ENCODE results near the gene ATP13A2.

ATP13A2 gene, protein sequence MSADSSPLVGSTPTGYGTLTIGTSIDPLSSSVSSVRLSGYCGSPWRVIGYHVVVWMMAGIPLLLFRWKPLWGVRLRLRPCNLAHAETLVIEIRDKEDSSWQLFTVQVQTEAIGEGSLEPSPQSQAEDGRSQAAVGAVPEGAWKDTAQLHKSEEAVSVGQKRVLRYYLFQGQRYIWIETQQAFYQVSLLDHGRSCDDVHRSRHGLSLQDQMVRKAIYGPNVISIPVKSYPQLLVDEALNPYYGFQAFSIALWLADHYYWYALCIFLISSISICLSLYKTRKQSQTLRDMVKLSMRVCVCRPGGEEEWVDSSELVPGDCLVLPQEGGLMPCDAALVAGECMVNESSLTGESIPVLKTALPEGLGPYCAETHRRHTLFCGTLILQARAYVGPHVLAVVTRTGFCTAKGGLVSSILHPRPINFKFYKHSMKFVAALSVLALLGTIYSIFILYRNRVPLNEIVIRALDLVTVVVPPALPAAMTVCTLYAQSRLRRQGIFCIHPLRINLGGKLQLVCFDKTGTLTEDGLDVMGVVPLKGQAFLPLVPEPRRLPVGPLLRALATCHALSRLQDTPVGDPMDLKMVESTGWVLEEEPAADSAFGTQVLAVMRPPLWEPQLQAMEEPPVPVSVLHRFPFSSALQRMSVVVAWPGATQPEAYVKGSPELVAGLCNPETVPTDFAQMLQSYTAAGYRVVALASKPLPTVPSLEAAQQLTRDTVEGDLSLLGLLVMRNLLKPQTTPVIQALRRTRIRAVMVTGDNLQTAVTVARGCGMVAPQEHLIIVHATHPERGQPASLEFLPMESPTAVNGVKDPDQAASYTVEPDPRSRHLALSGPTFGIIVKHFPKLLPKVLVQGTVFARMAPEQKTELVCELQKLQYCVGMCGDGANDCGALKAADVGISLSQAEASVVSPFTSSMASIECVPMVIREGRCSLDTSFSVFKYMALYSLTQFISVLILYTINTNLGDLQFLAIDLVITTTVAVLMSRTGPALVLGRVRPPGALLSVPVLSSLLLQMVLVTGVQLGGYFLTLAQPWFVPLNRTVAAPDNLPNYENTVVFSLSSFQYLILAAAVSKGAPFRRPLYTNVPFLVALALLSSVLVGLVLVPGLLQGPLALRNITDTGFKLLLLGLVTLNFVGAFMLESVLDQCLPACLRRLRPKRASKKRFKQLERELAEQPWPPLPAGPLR

DNA sequence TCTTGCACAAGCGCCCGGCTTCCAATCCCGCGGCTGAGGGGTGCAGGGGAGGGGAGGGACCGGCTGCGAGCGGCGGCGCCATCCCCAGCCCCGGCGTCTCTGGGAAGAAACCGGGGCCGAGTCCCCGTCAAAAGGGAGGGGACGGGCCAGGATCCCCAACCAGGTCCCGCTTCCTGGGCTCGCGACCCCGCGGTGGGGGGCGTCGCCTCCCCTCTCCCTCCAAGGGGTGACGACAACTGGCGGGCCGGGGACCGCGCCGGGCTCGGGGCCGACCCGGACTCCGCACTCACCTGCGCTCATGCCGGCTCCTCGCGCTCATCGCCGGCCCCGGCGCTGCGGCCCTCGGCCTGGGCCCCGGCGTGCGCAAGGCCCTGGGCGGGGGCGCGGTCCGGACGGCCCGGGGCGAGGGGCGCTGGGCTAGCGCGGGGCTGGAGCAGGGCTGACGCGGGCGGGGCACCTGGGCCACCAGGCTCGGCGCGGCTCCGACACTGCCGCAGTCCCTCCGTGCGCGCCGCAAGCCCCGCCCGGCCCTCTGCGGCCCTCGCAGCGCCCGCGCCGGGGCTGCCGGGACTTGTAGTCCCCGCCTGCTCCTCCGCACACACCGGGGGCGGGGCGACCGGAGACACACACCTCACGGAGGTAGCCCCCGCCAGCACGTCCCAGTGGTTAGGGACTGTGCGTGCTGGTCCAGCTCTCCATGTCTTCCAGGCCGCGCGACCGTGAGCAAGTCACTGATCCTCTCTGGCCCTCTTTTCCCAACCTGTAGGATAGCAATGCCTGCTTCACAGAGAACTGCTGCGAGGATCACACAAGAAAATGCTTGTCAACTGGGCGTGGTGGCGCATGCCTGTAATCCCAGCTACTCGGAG is at the start of gene ATP13A2:
ATP13A2 (minus strand) TSS at position 490 of the 869 bp plus-strand sequence; CDS start at position 300, 190 bp downstream.
- DNase-seq, result peak; percentile 89

DNA sequence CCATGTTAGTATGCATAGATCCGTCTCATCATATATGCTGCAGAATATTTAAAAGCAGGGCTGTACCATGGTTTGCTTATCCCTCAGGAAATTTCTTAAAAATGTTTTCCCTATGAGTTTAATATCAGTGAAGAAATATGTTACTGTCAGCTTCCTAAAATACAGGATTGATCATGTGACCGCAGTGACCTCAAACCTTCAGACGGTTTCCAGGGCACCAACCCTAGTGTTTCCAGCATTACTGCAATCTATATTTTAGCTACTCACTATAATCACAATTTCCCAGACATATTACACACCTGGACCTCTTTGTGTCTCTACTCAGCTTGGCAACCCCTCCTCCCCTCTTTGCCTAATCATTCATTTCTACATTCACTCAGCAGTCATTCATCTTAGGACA is 49.8 kb upstream of the ATP13A2 start:
- no peak for DNase-seq

DNA sequence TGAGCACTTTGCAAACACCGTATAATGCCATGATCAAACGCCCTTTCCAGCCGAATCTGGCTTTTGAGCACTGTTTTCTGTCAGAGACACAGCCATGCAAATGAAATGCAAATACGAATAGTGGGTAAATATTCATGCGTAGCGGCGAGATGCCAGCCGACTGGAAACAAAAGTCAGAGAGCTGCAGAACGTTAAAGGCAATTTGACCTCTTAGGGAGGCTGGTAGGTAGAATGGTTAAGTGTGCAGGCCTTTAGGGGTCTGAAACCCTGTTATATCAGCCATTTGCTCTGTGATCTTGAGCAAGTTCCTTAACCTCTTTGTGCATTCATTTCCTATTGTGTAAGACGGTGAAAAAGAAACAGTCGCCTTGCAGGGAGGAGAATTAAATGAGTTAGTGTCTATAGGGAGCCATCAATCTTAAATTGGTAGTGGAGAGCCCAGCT is 48.6 kb upstream of the ATP13A2 start:
- DNase-seq, result no peak

DNA sequence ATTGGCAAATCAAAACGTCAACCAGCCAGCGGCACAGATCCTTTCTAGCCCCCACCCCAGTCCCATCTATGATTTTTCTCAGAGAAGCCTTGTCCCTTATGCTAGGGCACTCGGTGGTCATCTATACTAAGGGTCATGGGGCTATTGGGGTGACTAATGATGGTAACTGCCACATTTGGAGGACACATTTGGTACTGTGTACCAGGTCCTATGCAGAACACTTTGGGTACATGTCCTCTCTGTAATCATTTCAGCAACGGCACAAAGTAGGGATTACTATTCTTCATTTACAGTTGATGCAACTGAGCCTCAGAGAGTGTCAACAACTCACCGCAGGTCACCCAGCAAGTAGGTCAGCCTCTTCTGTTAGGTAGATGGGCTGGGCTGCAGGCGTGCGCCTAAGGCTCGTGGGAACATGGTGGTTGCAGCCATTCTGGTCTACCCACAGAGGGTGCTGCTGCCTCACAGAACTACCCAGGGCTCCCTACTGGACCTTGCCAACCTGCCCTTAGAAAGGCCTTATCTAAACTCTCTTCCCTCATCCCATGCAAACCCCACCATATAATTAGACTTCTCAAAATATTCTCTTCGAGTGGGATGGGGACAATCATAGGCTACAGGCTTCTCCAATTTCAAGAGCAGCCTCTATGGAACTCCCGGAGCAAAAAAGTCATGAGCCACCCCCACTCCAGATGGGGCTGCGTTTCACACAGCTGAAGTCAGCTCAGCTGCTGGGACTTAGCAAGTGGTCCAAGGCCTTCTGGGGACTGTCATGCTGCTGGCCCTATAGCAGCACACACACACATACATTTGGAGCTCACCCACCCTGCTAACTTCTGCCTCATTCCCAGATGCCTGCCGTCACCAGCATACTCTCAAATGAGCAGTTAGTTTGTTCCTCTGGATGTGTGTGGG is 47.9 kb upstream of the ATP13A2 start:
- peak; percentile 62 for DNase-seq

DNA sequence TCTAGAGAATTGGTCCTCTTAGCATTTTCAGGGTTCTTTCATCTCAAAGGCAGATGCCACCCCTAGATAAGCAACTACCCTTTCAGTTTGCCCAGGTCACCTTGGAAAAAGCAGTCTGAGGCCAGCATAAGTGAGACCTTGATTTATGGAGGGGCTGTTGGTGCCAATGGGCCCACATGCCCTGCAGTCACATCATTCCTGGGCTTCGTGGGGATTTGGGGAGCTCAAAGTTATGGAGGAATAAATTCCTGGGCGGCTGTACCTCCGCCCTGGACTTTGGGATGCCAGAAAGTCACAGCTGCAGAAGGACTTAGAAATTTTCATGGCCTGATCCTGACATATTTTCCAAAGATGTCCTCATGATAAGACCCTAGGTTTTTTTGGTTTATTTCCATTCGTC is 44.8 kb upstream of the ATP13A2 start:
- DNase-seq, result no peak

DNA sequence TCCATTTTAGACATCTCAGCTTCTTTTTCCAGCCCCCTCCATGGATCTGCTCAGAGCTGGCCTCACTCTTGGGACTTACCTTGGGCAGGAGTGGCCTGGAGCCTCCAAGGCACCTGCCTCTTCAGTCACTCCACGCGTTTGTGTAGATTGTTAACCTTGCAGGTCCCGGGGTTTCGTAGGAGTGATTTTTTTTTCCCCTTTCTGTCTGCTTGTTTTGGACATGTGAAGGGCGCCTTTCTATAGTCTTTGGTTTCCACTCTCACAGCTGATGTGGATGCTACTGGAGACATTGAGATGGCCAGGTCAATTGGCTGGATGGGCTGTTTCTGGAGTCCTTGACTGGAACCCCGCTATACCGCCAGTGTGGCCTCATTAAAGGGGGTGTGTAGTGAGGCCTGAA is 44.1 kb upstream of the ATP13A2 start:
- no peak for DNase-seq

DNA sequence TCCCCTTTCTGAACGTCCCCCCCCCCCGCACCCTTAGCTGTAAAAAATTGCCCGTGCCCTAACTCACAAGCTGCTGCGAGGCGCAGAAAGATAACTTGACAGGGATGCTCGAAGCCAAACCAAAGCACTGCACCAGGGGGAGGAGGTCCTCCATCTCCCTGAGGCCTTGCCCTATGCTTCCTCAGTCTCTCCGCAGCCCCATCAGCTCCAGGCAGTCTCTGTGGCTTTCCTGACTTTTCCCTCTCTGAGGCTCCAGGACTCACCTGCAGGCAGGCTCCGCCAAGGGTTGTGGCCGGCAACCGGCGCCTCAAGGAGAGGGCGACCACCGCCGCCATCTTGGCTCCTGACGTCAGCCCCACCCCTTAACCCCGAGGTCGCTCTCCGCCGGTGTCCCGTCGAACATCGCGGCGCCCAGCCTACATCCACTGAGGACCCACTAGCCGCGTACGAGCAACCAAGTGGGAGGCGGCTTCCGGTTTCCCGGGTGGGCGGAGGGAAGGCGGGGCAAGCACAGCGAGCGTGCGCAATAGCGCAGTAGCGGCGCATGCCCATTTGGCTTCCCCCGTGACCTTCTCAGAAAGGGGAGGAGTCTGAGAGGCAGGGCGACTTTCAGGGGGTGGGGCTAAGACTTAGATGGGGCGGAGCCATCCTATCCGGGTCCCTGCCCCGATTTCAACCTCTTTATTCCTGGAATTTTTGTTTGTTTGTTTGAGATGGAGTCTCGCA is 42.1 kb upstream of the ATP13A2 start, which contains the start of gene SDHB:
SDHB (minus strand) TSS at position 348 of the 726 bp plus-strand sequence; CDS start at position 335, 13 bp downstream.
- peak; percentile 99 for DNase-seq

DNA sequence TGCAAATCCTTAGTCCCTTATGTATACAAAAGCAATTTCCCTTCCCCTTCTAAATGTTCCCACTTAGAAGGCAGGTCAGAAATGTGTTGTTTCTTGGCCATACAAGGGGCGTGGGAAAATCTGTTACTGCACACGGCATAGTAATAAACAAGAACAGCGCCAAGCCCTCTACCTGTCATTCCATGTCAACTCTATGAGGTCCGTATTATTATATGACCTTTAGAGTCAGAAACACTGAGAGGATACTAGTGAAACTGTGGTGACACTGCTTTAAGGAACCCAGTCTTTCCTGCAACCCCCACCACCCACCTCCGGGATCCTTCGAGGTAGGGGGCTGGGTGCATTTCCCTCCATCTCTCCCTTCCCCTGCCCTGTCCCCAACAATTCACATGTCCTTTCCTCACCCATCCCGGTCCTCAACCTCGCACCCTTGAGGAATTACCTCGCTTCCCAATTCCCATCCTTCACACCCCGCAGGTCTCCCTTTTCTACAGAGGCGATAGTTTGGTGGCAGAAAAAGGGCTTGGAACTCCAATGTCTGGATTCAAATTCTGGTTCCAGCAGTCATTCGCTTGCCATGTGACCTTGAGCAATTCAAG is 41.5 kb upstream of the ATP13A2 start:
- no peak for DNase-seq

DNA sequence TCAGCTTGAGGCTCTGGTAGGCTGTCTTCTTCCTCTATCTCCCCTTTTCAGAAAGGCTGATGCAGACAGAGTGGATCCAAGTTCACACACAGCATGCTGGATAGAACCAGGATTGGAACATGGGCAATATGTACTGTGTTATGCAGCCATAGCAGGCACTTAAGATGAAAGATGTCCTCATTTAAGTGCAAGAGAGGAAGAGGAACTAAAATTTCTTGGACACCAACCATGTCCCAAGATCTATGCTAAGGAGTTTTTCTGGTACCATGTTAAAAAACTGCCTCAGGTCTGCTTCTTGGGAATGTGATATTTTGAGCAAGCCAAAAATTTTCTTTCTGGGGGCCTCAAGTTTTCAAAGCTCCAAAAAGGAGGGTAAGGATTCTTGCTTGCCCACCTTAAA is 40.9 kb upstream of the ATP13A2 start:
- no peak for DNase-seq

DNA sequence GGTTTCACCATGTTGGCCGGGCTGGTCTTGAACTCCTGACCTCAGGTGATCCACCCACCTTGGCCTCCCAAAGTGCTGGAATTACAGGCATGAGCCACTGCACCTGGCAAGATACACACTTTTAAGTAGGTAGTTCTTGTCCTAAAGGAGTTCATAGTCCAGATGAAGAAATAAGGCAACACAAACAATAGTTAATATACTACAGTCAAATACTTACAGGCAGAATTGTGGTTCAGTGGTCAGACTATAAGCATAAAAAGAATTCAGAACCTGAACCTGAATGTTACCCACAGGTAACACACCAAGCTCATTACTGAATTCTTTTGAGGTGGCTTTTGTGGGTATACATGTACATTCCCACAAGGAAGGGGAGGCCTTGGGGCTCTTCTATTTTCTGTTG is 40.3 kb upstream of the ATP13A2 start:
- no peak for DNase-seq

DNA sequence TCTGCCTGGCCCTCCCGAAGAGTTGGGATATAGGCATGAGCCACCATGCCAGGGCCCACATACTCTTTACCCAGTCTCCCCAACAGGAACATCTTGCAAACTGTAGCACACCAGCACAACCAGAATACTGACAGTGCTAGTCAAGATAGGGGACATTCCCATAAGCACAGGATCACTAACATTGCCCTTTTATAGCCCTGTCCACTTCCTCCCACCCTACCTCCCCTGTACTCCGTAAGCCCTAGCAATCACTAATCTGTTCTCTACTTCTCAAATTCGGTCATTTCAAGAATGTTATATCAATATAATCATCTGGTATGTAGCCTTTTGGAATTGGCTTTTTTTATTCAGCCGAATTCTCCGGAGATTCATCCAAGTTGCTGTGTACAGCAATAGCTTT is 36.2 kb upstream of the ATP13A2 start:
- DNase-seq, result no peak

DNA sequence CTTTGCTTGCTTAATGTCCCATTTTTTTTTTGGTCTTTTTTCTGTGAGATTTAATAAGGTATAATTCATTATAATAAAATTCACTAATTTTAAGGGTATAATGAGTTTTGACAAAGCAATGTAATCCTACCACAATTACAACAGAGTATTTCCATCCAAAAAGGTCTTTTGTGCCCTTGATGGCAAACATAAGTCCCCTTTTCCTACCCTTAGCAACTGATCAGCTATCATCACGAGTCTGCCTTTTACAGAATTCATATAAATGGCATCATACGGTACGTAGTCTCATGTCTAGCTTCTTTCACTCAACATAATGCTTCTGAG is 34.6 kb upstream of the ATP13A2 start:
- no peak for DNase-seq

DNA sequence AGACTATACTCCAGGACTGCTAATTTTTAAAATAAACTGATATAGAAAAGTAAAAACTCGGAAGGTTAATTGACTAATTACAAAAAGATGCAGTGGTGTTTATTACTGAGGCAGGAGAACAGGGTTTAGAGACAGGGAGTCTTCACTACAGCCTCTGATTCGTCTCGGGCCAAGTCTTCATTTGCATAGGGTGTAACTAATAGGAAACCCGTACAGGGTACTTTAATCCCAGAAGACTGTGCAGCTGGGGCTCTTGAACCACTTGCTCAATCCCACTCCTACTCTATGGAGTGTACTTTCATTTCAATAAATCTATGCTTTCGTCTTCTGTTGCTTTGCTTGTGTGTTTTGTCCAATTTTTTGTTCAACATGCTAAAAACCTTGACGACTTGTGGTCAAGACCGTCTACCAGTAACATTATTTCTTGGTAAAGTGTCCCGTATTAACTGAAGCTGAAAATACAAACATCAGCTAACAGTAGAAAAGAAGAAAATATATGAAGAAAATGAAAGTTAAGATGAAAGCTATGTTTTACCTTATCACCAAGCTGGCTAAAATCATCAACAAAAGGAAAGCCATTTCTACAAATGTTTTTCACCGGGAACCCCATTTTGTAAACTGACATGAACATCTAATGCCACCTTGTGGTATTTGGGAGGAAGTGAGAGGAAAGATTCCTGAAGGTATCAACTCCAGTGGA is 34.1 kb upstream of the ATP13A2 start:
- no peak for DNase-seq

DNA sequence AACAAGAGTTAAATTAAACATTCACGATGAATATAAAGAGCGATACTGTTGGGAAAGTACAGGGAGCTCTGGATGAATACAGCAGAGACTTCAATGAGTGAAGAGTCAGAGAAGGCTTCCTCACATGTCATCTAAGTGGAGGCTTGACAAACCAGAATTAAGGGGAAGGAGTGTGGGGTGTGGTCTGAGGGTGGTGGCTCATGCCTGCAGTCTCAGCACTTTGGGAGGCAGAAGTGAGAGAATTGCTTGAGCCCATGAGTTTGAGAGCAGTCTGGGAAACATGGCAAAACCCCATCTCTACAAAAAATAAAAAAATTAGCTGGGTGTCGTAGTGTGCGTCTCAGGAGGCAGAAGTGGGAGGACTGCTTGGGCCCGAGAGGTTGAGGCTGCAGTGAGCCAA is 33.4 kb upstream of the ATP13A2 start:
- no peak for DNase-seq

DNA sequence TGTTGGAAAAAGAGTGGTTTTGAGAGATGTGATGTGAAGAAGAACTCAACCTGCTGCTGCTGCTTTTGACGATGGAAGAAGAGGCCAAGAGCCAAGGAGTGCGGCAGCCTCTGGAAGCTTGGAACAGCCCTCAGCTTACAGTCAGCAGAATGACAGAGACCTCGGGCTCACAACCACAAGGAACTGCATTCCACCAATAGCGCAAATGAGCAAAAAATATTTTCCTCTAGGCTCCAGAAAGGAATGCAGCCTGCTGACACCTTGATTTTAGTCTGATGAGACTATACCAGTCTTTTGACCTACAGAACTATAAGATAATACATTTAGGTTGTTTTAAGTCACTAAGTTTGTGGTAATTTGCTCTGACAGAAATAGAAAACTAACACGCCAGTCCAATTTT is 31.9 kb upstream of the ATP13A2 start:
- no peak for DNase-seq

DNA sequence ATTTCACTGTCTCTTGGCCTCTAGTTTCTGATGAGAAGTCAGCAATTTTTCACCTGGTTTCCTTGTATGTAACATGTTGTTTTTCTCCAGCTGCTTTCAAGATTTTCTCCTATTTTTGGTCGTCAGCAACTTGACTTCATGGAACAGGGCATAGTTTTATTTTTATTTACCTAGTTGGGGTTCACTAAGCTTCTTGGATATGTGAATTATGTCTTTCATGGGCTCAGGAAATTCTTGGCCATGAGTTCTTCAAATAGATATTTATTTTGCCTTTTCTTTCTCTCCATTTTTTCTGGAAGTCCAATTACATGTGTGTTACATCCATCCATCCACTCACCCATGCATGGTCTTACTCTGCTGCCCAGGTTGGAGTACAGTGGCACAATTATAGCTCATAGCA is 28.4 kb upstream of the ATP13A2 start:
- no peak for DNase-seq

DNA sequence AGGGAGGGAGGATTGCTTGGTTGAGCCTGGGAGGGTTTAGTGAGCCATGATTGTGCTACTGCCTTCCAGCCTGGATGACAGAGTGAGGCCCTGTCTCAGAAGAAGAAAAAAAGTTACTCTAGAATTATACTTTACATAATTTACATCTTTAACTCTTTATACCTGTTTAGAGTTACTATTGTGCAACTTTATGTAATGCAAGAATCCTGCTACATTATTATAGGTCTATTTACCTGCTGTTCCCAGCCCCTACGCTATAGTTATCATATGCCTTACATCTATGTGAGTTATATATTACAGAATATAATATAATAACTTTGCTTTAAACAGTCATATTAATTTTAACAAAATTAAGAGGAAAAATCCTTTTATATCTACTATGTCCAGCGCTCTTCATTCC is 27.8 kb upstream of the ATP13A2 start:
- DNase-seq, result no peak

DNA sequence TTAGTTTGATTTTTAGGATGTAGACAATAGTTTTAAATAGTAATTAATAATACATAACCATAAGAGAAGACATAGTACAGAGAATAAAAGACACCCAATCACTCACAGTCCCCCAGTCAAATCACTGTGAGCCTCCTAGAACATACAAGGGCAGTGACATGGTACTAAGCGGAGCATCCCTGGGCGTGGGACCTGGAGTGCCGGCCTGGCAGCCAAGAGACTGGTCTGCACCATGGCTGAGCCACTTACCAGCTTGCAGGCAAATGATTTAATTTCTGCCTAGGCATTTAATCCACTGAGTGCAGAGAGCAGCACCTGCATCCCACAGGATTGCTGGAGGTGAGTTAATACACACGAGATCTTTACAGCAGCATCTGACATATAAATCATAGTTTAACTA is 21.8 kb upstream of the ATP13A2 start:
- peak; percentile 33 for DNase-seq

DNA sequence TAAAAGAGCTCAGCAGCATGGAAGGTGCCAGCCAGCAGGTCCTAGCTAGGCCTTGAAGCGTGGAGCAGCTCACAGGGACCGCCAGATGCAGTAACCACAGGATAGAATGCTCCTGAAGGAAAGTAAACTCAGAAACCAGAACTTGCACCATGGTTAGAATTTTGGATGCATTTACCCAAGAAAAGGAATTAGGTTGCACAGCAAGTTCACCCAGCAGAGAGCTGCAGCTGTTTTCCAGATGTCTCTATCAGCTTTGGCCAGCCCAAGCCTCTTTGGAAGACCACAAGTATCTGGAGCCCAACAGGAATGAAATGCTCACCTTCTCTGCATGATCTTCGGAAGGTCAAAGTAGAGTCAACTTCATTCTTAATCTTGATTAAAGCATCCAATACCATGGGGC is 21.0 kb upstream of the ATP13A2 start:
- no peak for DNase-seq
